K562 (cell line): ENCODE results near the gene GBA3.

ENCODE experiments used
- FOS ChIP-seq: IDR thresholded peaks from 3 replicates; pipeline ENCODE4 v1.6.1; 2011; ENCODE audit not compliant: insufficient read length; ENCODE audit errors: extremely low read depth
- NR2C2 ChIP-seq, 2 experiments: fragments of 200-800 bp in 1 of 2; sonication (Bioruptor generic) in 1 of 2; sonication (generic) in 1 of 2; formaldehyde crosslinking in 1 of 2; IDR thresholded peaks; 2 replicates each; pipeline versions ENCODE4 v1.6.1 to v1.8.0; 2016 to 2022; ENCODE audit warnings: mild to moderate bottlenecking in 1 of 2, missing compliant biosample characterization in 1 of 2, missing genetic modification characterization in 1 of 2, missing genetic modification reagents in 1 of 2
- NR3C1 ChIP-seq: sonication (generic); formaldehyde crosslinking; IDR thresholded peaks from 2 replicates; pipeline ENCODE4 v1.8.1; 2022; ENCODE audit warnings: missing genetic modification reagents
- NRF1 ChIP-seq, 2 experiments: fragments of 450-650 bp; IDR thresholded peaks in 1 of 2; conservative IDR thresholded peaks in 1 of 2; 2 replicates each; pipeline ENCODE4 v1.6.1; 2014; ENCODE audit warnings: mild to moderate bottlenecking in 2 of 2
- TGIF2 ChIP-seq: sonication (generic); formaldehyde crosslinking; IDR thresholded peaks from 2 replicates; pipeline ENCODE4 v1.8.1; 2022; ENCODE audit warnings: mild to moderate bottlenecking, missing genetic modification reagents, moderate library complexity
- ZNF354B ChIP-seq: fragments of 250-450 bp; sonication (Bioruptor Pico); IDR thresholded peaks from 2 replicates; pipeline ENCODE4 v1.4.0; 2020
- TF ChIP-seq, protein P1 (sequence below): sonication (generic); formaldehyde crosslinking; IDR thresholded peaks from 2 replicates; pipeline ENCODE4 v1.8.1; 2023; ENCODE audit warnings: mild to moderate bottlenecking, missing genetic modification reagents, moderate library complexity
- TF ChIP-seq, protein P2 (sequence below): conservative IDR thresholded peaks from 2 replicates; pipeline ENCODE4 v1.6.1; 2011; ENCODE audit warnings: low read depth, mild to moderate bottlenecking, low read length; ENCODE audit not compliant: control insufficient read depth

DNA sequence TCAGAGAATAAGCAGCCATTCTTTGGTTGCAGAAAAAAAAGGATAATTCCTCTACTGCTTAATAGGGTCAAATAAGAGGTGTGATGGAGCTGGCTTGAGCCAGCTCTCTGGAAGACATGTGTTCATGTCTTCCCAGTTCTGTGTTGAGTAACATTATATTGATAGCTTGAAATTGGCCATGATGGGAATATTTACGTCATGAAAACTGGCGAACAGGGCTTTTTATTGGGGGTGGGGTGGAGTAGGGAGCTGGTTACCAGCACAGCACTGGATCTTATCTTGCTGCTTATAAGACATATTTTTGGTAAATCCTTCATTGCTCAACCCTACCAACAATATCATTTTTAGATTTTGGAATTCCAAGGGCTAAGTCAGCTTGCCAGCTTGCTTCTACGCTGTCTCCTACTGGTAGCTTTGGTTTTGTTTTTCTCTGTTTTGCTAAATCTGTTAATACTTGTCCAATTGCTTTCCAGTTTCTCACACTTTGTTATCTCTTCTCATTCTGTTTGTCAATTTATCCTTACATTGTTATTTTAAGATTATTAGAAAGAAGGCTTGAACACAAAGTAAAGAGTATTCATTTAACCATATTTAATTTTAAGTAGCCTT is 25.3 kb upstream of the GBA3 start:
- TF ChIP-seq FOS (no peak), NR3C1 (CRISPR knock-in tag) (no peak), NR2C2 (CRISPR knock-in tag; IDR thresholded peaks at IDR 0.05) (no peak), NR2C2 (tag; IDR thresholded peaks at IDR 0.05) (no peak), TGIF2 (no peak), NRF1 (conservative IDR thresholded peaks at IDR 0.05 in 1 of 2, IDR thresholded peaks at IDR 0.05 in 1 of 2) (no peak), ZNF354B (CRISPR knock-in tag) (no peak)
- TF ChIP-seq, protein P1, sequence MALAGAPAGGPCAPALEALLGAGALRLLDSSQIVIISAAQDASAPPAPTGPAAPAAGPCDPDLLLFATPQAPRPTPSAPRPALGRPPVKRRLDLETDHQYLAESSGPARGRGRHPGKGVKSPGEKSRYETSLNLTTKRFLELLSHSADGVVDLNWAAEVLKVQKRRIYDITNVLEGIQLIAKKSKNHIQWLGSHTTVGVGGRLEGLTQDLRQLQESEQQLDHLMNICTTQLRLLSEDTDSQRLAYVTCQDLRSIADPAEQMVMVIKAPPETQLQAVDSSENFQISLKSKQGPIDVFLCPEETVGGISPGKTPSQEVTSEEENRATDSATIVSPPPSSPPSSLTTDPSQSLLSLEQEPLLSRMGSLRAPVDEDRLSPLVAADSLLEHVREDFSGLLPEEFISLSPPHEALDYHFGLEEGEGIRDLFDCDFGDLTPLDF (CRISPR knock-in tag) = no peak
- TF ChIP-seq, protein P2, sequence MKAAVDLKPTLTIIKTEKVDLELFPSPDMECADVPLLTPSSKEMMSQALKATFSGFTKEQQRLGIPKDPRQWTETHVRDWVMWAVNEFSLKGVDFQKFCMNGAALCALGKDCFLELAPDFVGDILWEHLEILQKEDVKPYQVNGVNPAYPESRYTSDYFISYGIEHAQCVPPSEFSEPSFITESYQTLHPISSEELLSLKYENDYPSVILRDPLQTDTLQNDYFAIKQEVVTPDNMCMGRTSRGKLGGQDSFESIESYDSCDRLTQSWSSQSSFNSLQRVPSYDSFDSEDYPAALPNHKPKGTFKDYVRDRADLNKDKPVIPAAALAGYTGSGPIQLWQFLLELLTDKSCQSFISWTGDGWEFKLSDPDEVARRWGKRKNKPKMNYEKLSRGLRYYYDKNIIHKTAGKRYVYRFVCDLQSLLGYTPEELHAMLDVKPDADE = no peak
